Gastrocnemius medialis (tissue), 4 donors: ENCODE results near the gene SPARC. TPM values are rescaled to one million over a fixed set of nuclear protein-coding genes. Genes with fewer than 3 reads are reported as not detected.

Experiments
- ATAC-seq, 2 donors: fragments of 150-250 bp; one replicate each; pipeline ENCODE4 v1.9.1; 2016
- DNase-seq, 2 donors: peaks; one replicate each; pipeline ENCODE4 v3.0.0-alpha.2; 2019
- H3K27ac ChIP-seq, 4 donors: fragments of 200-600 bp; sonication (generic); 1 replicate in 1 of 4; 2 replicates in 3 of 4; pipeline ENCODE4 v1.5.1; 2016 to 2018; ENCODE audit warnings: mild to moderate bottlenecking in 2 of 4, moderate library complexity in 1 of 4
- H3K27me3 ChIP-seq, 3 donors: fragments of 200-600 bp; sonication (generic) in 2 of 3; 1 replicate in 1 of 3; 2 replicates in 2 of 3; pipeline versions ENCODE4 v1.5.1 to v1.6.0; 2016 to 2019; ENCODE audit warnings: mild to moderate bottlenecking in 1 of 3, moderate library complexity in 1 of 3
- H3K36me3 ChIP-seq, 2 donors: fragments of 200-600 bp; sonication (generic) in 1 of 2; one replicate each; pipeline ENCODE4 v1.5.1; 2017 to 2018
- H3K4me1 ChIP-seq, 2 donors: fragments of 200-600 bp; sonication (generic) in 1 of 2; one replicate each; pipeline ENCODE4 v1.5.1; 2016 to 2017; ENCODE audit warnings: mild to moderate bottlenecking in 2 of 2
- H3K4me3 ChIP-seq, 4 donors: fragments of 200-600 bp; sonication (generic) in 3 of 4; 1 replicate in 1 of 4; 2 replicates in 3 of 4; pipeline ENCODE4 v1.5.1; 2016 to 2019; ENCODE audit warnings: mild to moderate bottlenecking in 2 of 4
- H3K9me3 ChIP-seq, 3 donors: fragments of 200-600 bp; sonication (generic) in 2 of 3; 1 replicate in 1 of 3; 2 replicates in 2 of 3; pipeline ENCODE4 v1.5.1; 2016 to 2019
- CTCF ChIP-seq, 5 experiments: fragments of 450-650 bp in 3 of 5; fragments of 200-600 bp in 2 of 5; sonication (generic) in 2 of 5; IDR thresholded peaks in 4 of 5; conservative IDR thresholded peaks in 1 of 5; 1 replicate in 4 of 5; 2 replicates in 1 of 5; pipeline ENCODE4 v1.5.1; 2016 to 2019; ENCODE audit warnings: antibody characterized with exemption in 5 of 5, mild to moderate bottlenecking in 3 of 5, moderate library complexity in 3 of 5
- POLR2A ChIP-seq, 2 donors: fragments of 450-650 bp; IDR thresholded peaks; one replicate each; pipeline ENCODE4 v1.6.1; 2017; ENCODE audit warnings: antibody characterized with exemption in 2 of 2, mild to moderate bottlenecking in 2 of 2, moderate library complexity in 2 of 2
- in situ Hi-C, 4 donors: fragments of 200-750 bp; cut with MboI; loops; one replicate each; pipeline versions ENCODE4 v1.15.0 to v1.8.0; 2017; ENCODE audit warnings: low sequenced_read_pairs in 4 of 4
- intact Hi-C: fragments of 100-400 bp; cut with DNase I; formaldehyde crosslinking; loops from one replicate; pipeline ENCODE4 v1.15.1; 2023; ENCODE audit warnings: low total_unique reads
- total RNA-seq, 4 donors: library from RNA; depleted of rRNA; stranded (reverse); fragments of >200 nt; gene quantifications; one replicate each; pipeline versions ENCODE4 v1.1.0 to v1.2.3, GENCODE V29; 2016

Gene SPARC
- total RNA-seq, 4 donors from 2014 or later: 87.7 to 209 (median 163) TPM

GRCh38 chr5:151718153-151718552 is 31.4 kb upstream of the SPARC start:
- H3K9me3 ChIP-seq: no peaks in the 10 kb centered on the region
- no peak overlapping the region for H3K27ac ChIP-seq
- no peaks in the 10 kb centered on the region for H3K27me3 ChIP-seq
- H3K4me1 ChIP-seq: no peaks in the 10 kb centered on the region
- intact Hi-C loops: no loop called here
- TF ChIP-seq CTCF (IDR thresholded peaks at IDR 0.05 in 4 of 5, conservative IDR thresholded peaks at IDR 0.05 in 1 of 5): no peak
- no peak for TF ChIP-seq POLR2A (IDR thresholded peaks at IDR 0.05)
- no peak overlapping the region for H3K4me3 ChIP-seq
- in situ Hi-C loops: loop anchor here in 2 of 4 donors (10.0 kb wide), 1 partner anchor 53 kb away; no protein-coding TSS in a partner anchor
- no peaks in the 10 kb centered on the region for H3K36me3 ChIP-seq
- ATAC-seq (no peak), DNase-seq (no peak)

- H3K27ac ChIP-seq: no peak overlapping the region
Measured at GRCh38 chr5:151717416-151717815, 30.7 kb upstream of the SPARC start.

GRCh38 chr5:151709109-151709735 is 22.5 kb upstream of the SPARC start:
- no peak for DNase-seq
- no peaks in the 10 kb centered on the region for H3K27me3 ChIP-seq
- in situ Hi-C loops (no loop called here), intact Hi-C loops (no loop called here)
- no peaks in the 10 kb centered on the region for H3K9me3 ChIP-seq
- no peak overlapping the region for H3K27ac ChIP-seq
- TF ChIP-seq POLR2A (IDR thresholded peaks at IDR 0.05) (no peak), CTCF (IDR thresholded peaks at IDR 0.05 in 4 of 5, conservative IDR thresholded peaks at IDR 0.05 in 1 of 5) (no peak)
- H3K4me3 ChIP-seq: no peak overlapping the region
- ATAC-seq: no peak
- H3K4me1 ChIP-seq: peaks cover 3 to 15% of the 10 kb centered on the region in 2 donors
- no peaks in the 10 kb centered on the region for H3K36me3 ChIP-seq

More at GRCh38 chr5:151717416-151717815, 30.7 kb upstream of the SPARC start:
- intact Hi-C loops (no loop called here), in situ Hi-C loops (loop anchor here in 2 of 4 donors (10.0 kb wide), 1 partner anchor 53 kb away; no protein-coding TSS in a partner anchor)
- DNase-seq (no peak), ATAC-seq (no peak)
- no peaks in the 10 kb centered on the region for H3K27me3 ChIP-seq
- H3K4me3 ChIP-seq: no peak overlapping the region
- H3K36me3 ChIP-seq: no peaks in the 10 kb centered on the region
- H3K4me1 ChIP-seq: no peaks in the 10 kb centered on the region
- TF ChIP-seq CTCF (IDR thresholded peaks at IDR 0.05 in 4 of 5, conservative IDR thresholded peaks at IDR 0.05 in 1 of 5): no peak
- TF ChIP-seq POLR2A (IDR thresholded peaks at IDR 0.05): no peak
- no peaks in the 10 kb centered on the region for H3K9me3 ChIP-seq

GRCh38 chr5:151708126-151708525 is 21.4 kb upstream of the SPARC start:
- ATAC-seq: peak in 1 of 2 donors; percentile 27
- in situ Hi-C loops: no loop called here
- H3K27ac ChIP-seq: peak overlapping the region; percentile 6 to 34 (median 28)

More at GRCh38 chr5:151708126-151708525, 21.4 kb upstream of the SPARC start:
- intact Hi-C loops: no loop called here
- TF ChIP-seq CTCF (IDR thresholded peaks at IDR 0.05 in 4 of 5, conservative IDR thresholded peaks at IDR 0.05 in 1 of 5): no peak
- TF ChIP-seq POLR2A (IDR thresholded peaks at IDR 0.05): no peak
- Histone ChIP-seq H3K9me3 (no peaks in the 10 kb centered on the region), H3K4me3 (no peak overlapping the region), H3K27me3 (no peaks in the 10 kb centered on the region), H3K36me3 (no peaks in the 10 kb centered on the region), H3K4me1 (peaks cover 8 to 25% of the 10 kb centered on the region in 2 donors)
- DNase-seq: no peak
